Prostate gland (tissue), 2 donors: ENCODE data around the gene RDH16.

ENCODE experiments used
- CTCF ChIP-seq, 4 experiments: fragments of 200-600 bp in 2 of 4; fragments of 450-650 bp in 2 of 4; sonication (generic) in 2 of 4; IDR thresholded peaks; 1 replicate in 3 of 4; 2 replicates in 1 of 4; pipeline ENCODE4 v1.5.1; 2016 to 2019; ENCODE audit warnings: antibody characterized with exemption in 4 of 4, mild to moderate bottlenecking in 2 of 4, moderate library complexity in 2 of 4
- POLR2A ChIP-seq: fragments of 450-650 bp; IDR thresholded peaks from one replicate; pipeline ENCODE4 v1.6.1; 2016; ENCODE audit warnings: antibody characterized with exemption, mild to moderate bottlenecking

- TF ChIP-seq POLR2A (no peak), CTCF (IDR thresholded peaks at IDR 0.05) (no peak)
Measured at GRCh38 chr12:56983386-56983785, 26.0 kb upstream of the RDH16 start.
